GM23248 (cell line): ENCODE results near the gene KRTAP10-10.

Experiments
- EZH2 ChIP-seq: fragments of 200-600 bp; sonication (generic); IDR thresholded peaks from 2 replicates; pipeline ENCODE4 v1.6.1; 2018; ENCODE audit warnings: antibody characterized with exemption, mild to moderate bottlenecking; ENCODE audit not compliant: insufficient read depth, poor library complexity, severe bottlenecking
- EZH2phosphoT487 ChIP-seq: fragments of 200-600 bp; sonication (generic); IDR thresholded peaks from 2 replicates; pipeline ENCODE4 v1.6.1; 2018; ENCODE audit warnings: antibody characterized with exemption, moderate library complexity, mild to moderate bottlenecking, low read depth; ENCODE audit not compliant: insufficient read depth

DNA sequence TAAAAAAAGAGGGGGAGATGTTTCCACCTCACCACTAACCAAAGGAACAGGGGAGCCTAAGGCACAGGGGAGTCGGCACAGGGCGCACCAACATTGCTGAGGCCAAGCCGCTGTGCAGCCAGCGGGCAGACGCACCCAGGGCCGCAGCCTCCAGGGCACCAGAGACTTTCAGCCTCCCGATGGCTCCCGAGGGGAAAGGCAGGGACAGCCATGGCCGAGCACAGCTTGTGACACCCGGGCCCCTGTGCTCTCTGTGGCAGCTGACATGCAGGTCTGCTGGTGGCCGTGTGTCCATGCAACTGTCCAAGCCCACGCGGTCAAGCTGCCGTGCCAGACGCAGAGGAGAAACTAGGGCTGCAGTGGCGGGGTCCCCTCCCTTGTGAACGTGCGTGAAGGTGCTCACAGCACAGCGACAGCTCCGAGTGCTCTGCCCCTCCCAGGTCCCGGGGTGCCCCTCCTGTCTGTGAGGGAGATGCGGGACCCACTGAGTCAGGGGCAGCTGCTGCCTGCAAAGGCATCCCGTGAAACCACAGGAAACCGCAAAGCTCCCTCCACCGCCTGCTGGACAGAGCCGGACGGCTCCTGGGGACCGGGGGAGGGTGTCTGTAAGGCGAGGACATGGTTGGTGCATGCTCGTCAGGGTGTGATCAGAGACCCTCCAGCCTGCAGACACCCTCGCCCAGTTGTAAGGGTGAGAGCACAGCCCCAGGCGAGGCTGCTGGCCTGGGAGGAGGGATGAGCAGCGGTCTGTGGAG is 11.6 kb downstream of the KRTAP10-10 start:
- TF ChIP-seq EZH2, result no peak
- TF ChIP-seq EZH2phosphoT487, result no peak
